ENCODE data around the gene ENC1. TPM values are rescaled to one million over a fixed set of nuclear protein-coding genes. Genes with fewer than 3 reads are reported as not detected.

ENC1 gene
- total and polyA plus RNA-seq, 2 experiments from 2014 or later = 0.56 to 6.5 TPM

- Histone ChIP-seq H3K4me1 (ENCODE audit: low read depth) (peaks cover 8% of the 10 kb centered on the region), H3K27ac (no peak overlapping the region), H3K27me3 (no peaks in the 10 kb centered on the region), H3K36me3 (no peaks in the 10 kb centered on the region), H3K4me3 (no peak overlapping the region), H3K9me3 (ENCODE audit: low read depth) (no peaks in the 10 kb centered on the region)
- no peak for DNase-seq (ENCODE audit: low read depth in 1 of 2, low spot score in 1 of 2)
- TF ChIP-seq CTCF (IDR thresholded peaks at IDR 0.05; ENCODE audit: low read depth, low read length) = no peak
These were observed 21.2 kb downstream of the ENC1 start for GRCh38 chr5:74619308-74619707.

- H3K9me3 ChIP-seq (ENCODE audit: low read depth) = no peaks in the 10 kb centered on the region
These were observed 22.4 kb downstream of the ENC1 start for GRCh38 chr5:74618106-74618505.

GRCh38 chr5:74617202-74617601, 23.3 kb downstream of the ENC1 start:
- Histone ChIP-seq H3K27me3 (no peaks in the 10 kb centered on the region), H3K4me3 (no peak overlapping the region), H3K4me1 (ENCODE audit: low read depth) (no peaks in the 10 kb centered on the region), H3K9me3 (ENCODE audit: low read depth) (no peaks in the 10 kb centered on the region), H3K27ac (no peak overlapping the region), H3K36me3 (no peaks in the 10 kb centered on the region)
- no peak for TF ChIP-seq CTCF (IDR thresholded peaks at IDR 0.05; ENCODE audit: low read depth, low read length)
- DNase-seq (ENCODE audit: low read depth in 1 of 2, low spot score in 1 of 2) = no peak

More at GRCh38 chr5:74618106-74618505, 22.4 kb downstream of the ENC1 start:
- no peak overlapping the region for H3K4me3 ChIP-seq
- no peak overlapping the region for H3K27ac ChIP-seq
- H3K36me3 ChIP-seq = no peaks in the 10 kb centered on the region
- TF ChIP-seq CTCF (IDR thresholded peaks at IDR 0.05; ENCODE audit: low read depth, low read length) = no peak
- H3K4me1 ChIP-seq (ENCODE audit: low read depth) = peaks cover 7% of the 10 kb centered on the region
- DNase-seq (ENCODE audit: low read depth in 1 of 2, low spot score in 1 of 2) = no peak
- H3K27me3 ChIP-seq = no peaks in the 10 kb centered on the region

- Histone ChIP-seq H3K4me3 (no peak overlapping the region), H3K9me3 (ENCODE audit: low read depth) (no peaks in the 10 kb centered on the region), H3K4me1 (ENCODE audit: low read depth) (peaks cover 2% of the 10 kb centered on the region), H3K27me3 (no peaks in the 10 kb centered on the region), H3K36me3 (no peaks in the 10 kb centered on the region), H3K27ac (no peak overlapping the region)
- no peak for TF ChIP-seq CTCF (IDR thresholded peaks at IDR 0.05; ENCODE audit: low read depth, low read length)
- DNase-seq (ENCODE audit: low read depth in 1 of 2, low spot score in 1 of 2) = peak; percentile 35 to 77
These were observed 24.0 kb downstream of the ENC1 start for GRCh38 chr5:74616236-74617146.

GRCh38 chr5:74613283-74613682, 27.2 kb downstream of the ENC1 start:
- no peaks in the 10 kb centered on the region for H3K9me3 ChIP-seq (ENCODE audit: low read depth)
- no peak overlapping the region for H3K27ac ChIP-seq
- no peaks in the 10 kb centered on the region for H3K36me3 ChIP-seq
- H3K4me3 ChIP-seq = no peak overlapping the region
- H3K4me1 ChIP-seq (ENCODE audit: low read depth) = peaks cover 11% of the 10 kb centered on the region
- no peaks in the 10 kb centered on the region for H3K27me3 ChIP-seq
- no peak for DNase-seq (ENCODE audit: low read depth in 1 of 2, low spot score in 1 of 2)
- TF ChIP-seq CTCF (IDR thresholded peaks at IDR 0.05; ENCODE audit: low read depth, low read length) = no peak

Data from cardiac muscle cell (in vitro differentiated cells and primary cell).